Measurements from ENCODE around the gene NAXE. TPM values are rescaled to one million over a fixed set of nuclear protein-coding genes. Genes with fewer than 3 reads are reported as not detected.
"Not testable (repeated sequence)": the region's sequence is repeated elsewhere in the genome, so short reads cannot be mapped to it uniquely, and the experiment has no call there.

The NAXE gene
- total RNA-seq, 1 donor from 2014 or later = 108 TPM

GRCh38 chr1:156602557-156602993 lies 11.0 kb downstream of the NAXE start:
- Mint-ChIP-seq H3K36me3 (ENCODE audit: insufficient read depth) (peaks cover 3% of the 10 kb centered on the region), H3K4me3 (ENCODE audit: low read depth) (peak overlapping the region; percentile 16), H3K9me3 (ENCODE audit: low read depth) (no peaks in the 10 kb centered on the region), H3K4me1 (ENCODE audit: low read depth) (peaks cover 7% of the 10 kb centered on the region), H3K27ac (no peak overlapping the region), H3K27me3 (no peaks in the 10 kb centered on the region)
- TF ChIP-seq, protein P1, sequence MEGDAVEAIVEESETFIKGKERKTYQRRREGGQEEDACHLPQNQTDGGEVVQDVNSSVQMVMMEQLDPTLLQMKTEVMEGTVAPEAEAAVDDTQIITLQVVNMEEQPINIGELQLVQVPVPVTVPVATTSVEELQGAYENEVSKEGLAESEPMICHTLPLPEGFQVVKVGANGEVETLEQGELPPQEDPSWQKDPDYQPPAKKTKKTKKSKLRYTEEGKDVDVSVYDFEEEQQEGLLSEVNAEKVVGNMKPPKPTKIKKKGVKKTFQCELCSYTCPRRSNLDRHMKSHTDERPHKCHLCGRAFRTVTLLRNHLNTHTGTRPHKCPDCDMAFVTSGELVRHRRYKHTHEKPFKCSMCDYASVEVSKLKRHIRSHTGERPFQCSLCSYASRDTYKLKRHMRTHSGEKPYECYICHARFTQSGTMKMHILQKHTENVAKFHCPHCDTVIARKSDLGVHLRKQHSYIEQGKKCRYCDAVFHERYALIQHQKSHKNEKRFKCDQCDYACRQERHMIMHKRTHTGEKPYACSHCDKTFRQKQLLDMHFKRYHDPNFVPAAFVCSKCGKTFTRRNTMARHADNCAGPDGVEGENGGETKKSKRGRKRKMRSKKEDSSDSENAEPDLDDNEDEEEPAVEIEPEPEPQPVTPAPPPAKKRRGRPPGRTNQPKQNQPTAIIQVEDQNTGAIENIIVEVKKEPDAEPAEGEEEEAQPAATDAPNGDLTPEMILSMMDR (IDR thresholded peaks at IDR 0.05; ENCODE audit: unreplicated experiment) = peak; percentile 22
- no peak for DNase-seq (ENCODE audit: low spot score, unreplicated experiment)

- H3K27me3 Mint-ChIP-seq; H3K4me1 Mint-ChIP-seq (ENCODE audit: low read depth); DNase-seq (ENCODE audit: low spot score, unreplicated experiment); H3K36me3 Mint-ChIP-seq (ENCODE audit: insufficient read depth); H3K27ac Mint-ChIP-seq; H3K4me3 Mint-ChIP-seq (ENCODE audit: low read depth); H3K9me3 Mint-ChIP-seq (ENCODE audit: low read depth): not testable (repeated sequence)
Observed at GRCh38 chr1:156607344-156607743, 15.8 kb downstream of the NAXE start.

- TF ChIP-seq, protein P1 (IDR thresholded peaks at IDR 0.05; ENCODE audit: unreplicated experiment) = peak; percentile 68
- Mint-ChIP-seq H3K9me3 (ENCODE audit: low read depth) (no peaks in the 10 kb centered on the region), H3K4me3 (ENCODE audit: low read depth) (no peak overlapping the region), H3K4me1 (ENCODE audit: low read depth) (peaks cover 7% of the 10 kb centered on the region), H3K36me3 (ENCODE audit: insufficient read depth) (no peaks in the 10 kb centered on the region), H3K27me3 (peaks cover 11% of the 10 kb centered on the region), H3K27ac (no peak overlapping the region)
- no peak for DNase-seq (ENCODE audit: low spot score, unreplicated experiment)
Observed at GRCh38 chr1:156608036-156608674, 16.6 kb downstream of the NAXE start.

DNA sequence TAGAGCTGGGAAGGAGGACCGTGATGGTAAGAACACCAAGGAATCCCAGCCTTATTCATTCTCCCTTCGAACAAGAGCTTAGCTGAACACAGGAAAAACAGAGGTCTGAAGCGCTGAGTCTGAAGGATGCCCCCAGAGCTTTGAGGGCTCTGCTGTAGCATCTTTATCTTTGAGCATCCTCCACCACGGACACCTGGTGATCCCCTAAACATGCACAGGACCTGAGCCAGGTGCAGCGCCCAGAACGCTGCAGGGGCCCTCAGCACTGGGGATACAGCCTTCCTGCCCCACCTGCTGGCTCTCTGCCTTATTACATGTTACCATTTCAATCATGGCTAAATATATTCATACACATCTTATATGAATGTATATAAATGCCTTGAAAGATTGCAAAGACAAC lies 17.4 kb downstream of the NAXE start:
- no peaks in the 10 kb centered on the region for H3K36me3 Mint-ChIP-seq (ENCODE audit: insufficient read depth)
- peaks cover 7% of the 10 kb centered on the region for H3K4me1 Mint-ChIP-seq (ENCODE audit: low read depth)
- no peak overlapping the region for H3K4me3 Mint-ChIP-seq (ENCODE audit: low read depth)
- peaks cover 11% of the 10 kb centered on the region for H3K27me3 Mint-ChIP-seq
- DNase-seq (ENCODE audit: low spot score, unreplicated experiment) = peak; percentile 28
- H3K9me3 Mint-ChIP-seq (ENCODE audit: low read depth) = no peaks in the 10 kb centered on the region
- TF ChIP-seq, protein P1 (IDR thresholded peaks at IDR 0.05; ENCODE audit: unreplicated experiment) = peak; percentile 68
- no peak overlapping the region for H3K27ac Mint-ChIP-seq

- H3K27me3 Mint-ChIP-seq = peaks cover 11% of the 10 kb centered on the region
- H3K9me3 Mint-ChIP-seq (ENCODE audit: low read depth); H3K4me3 Mint-ChIP-seq (ENCODE audit: low read depth); H3K27ac Mint-ChIP-seq; DNase-seq (ENCODE audit: low spot score, unreplicated experiment); H3K4me1 Mint-ChIP-seq (ENCODE audit: low read depth); H3K36me3 Mint-ChIP-seq (ENCODE audit: insufficient read depth): not testable (repeated sequence)
Observed at GRCh38 chr1:156610072-156610471, 18.5 kb downstream of the NAXE start.

GRCh38 chr1:156612666-156613065 lies 21.1 kb downstream of the NAXE start:
- H3K9me3 Mint-ChIP-seq (ENCODE audit: low read depth) = no peaks in the 10 kb centered on the region
- peaks cover 23% of the 10 kb centered on the region for H3K27me3 Mint-ChIP-seq
- H3K36me3 Mint-ChIP-seq (ENCODE audit: insufficient read depth) = no peaks in the 10 kb centered on the region
- H3K4me3 Mint-ChIP-seq (ENCODE audit: low read depth) = no peak overlapping the region
- peaks cover 11% of the 10 kb centered on the region for H3K4me1 Mint-ChIP-seq (ENCODE audit: low read depth)
- no peak for DNase-seq (ENCODE audit: low spot score, unreplicated experiment)
- TF ChIP-seq, protein P1 (IDR thresholded peaks at IDR 0.05; ENCODE audit: unreplicated experiment) = no peak
- H3K27ac Mint-ChIP-seq = no peak overlapping the region
